ENCODE measurements around the gene RBBP8NL. TPM values are rescaled to one million over a fixed set of nuclear protein-coding genes. Genes with fewer than 3 reads are reported as not detected.

The RBBP8NL gene
- total RNA-seq, 2 experiments from 2014 or later, result not detected

GRCh38 chr20:62371588-62372041 lies 55.7 kb downstream of the RBBP8NL start:
- Histone ChIP-seq H3K27me3 (ENCODE audit: control insufficient read depth in 1 of 2, insufficient read depth in 2 of 2, low read length in 2 of 2) (peaks cover 25 to 26% of the 10 kb centered on the region in 2 experiments), H3K9me3 (ENCODE audit: control insufficient read depth in 1 of 2, insufficient read depth in 1 of 2, low read length in 2 of 2) (peaks cover 0 to 13% of the 10 kb centered on the region in 2 experiments), H3K36me3 (ENCODE audit: insufficient read depth, low read length) (no peaks in the 10 kb centered on the region), H3K4me1 (ENCODE audit: insufficient read depth, low read length) (peaks cover 17% of the 10 kb centered on the region), H3K4me3 (ENCODE audit: low read length) (no peak overlapping the region), H3K27ac (ENCODE audit: low read depth in 1 of 2, low read length in 2 of 2) (no peak overlapping the region)
- Mint-ChIP-seq H3K9me3 (no peaks in the 10 kb centered on the region), H3K4me3 (no peak overlapping the region), H3K27me3 (peaks cover 20% of the 10 kb centered on the region), H3K27ac (no peak overlapping the region), H3K36me3 (ENCODE audit: low read depth) (no peaks in the 10 kb centered on the region), H3K4me1 (ENCODE audit: low read depth) (peaks cover 4% of the 10 kb centered on the region)
- ATAC-seq (ENCODE audit: poor library complexity) (no peak), DNase-seq (no peak)
- TF ChIP-seq CTCF (IDR thresholded peaks at IDR 0.05), result no peak
- intact Hi-C loops (cut with DNase I, micrococcal nuclease), result no loop called here
- ChIA-PET POLR2A (no interaction called here), CTCF (no interaction called here)

GRCh38 chr20:62370807-62371587 lies 56.3 kb downstream of the RBBP8NL start:
- ChIA-PET POLR2A (no interaction called here), CTCF (no interaction called here)
- H3K4me1 ChIP-seq (ENCODE audit: insufficient read depth, low read length), result peaks cover 23% of the 10 kb centered on the region
- H3K27ac Mint-ChIP-seq, result no peak overlapping the region
- H3K4me3 Mint-ChIP-seq, result no peak overlapping the region
- no peaks in the 10 kb centered on the region for H3K9me3 Mint-ChIP-seq
- H3K27me3 Mint-ChIP-seq, result peaks cover 20% of the 10 kb centered on the region
- peaks cover 4% of the 10 kb centered on the region for H3K4me1 Mint-ChIP-seq (ENCODE audit: low read depth)
- no peaks in the 10 kb centered on the region for H3K36me3 ChIP-seq (ENCODE audit: insufficient read depth, low read length)
- H3K27ac ChIP-seq (ENCODE audit: low read depth in 1 of 2, low read length in 2 of 2), result no peak overlapping the region
- intact Hi-C loops (cut with DNase I, micrococcal nuclease), result no loop called here
- H3K9me3 ChIP-seq (ENCODE audit: control insufficient read depth in 1 of 2, insufficient read depth in 1 of 2, low read length in 2 of 2), result peaks cover 0 to 13% of the 10 kb centered on the region in 2 experiments
- DNase-seq (no peak), ATAC-seq (ENCODE audit: poor library complexity) (no peak)
- no peaks in the 10 kb centered on the region for H3K36me3 Mint-ChIP-seq (ENCODE audit: low read depth)
- no peak overlapping the region for H3K4me3 ChIP-seq (ENCODE audit: low read length)
- TF ChIP-seq CTCF (IDR thresholded peaks at IDR 0.05), result no peak
- peaks cover 30 to 31% of the 10 kb centered on the region in 2 experiments for H3K27me3 ChIP-seq (ENCODE audit: control insufficient read depth in 1 of 2, insufficient read depth in 2 of 2, low read length in 2 of 2)

- TF ChIP-seq CTCF (IDR thresholded peaks at IDR 0.05), result no peak
- intact Hi-C loops (cut with DNase I, micrococcal nuclease), result no loop called here
- CTCF ChIA-PET, result no interaction called here
- peaks cover 37 to 38% of the 10 kb centered on the region in 2 experiments for H3K27me3 ChIP-seq (ENCODE audit: control insufficient read depth in 1 of 2, insufficient read depth in 2 of 2, low read length in 2 of 2)
- H3K4me1 Mint-ChIP-seq (ENCODE audit: low read depth), result peaks cover 4% of the 10 kb centered on the region
- H3K27ac ChIP-seq (ENCODE audit: low read depth in 1 of 2, low read length in 2 of 2), result no peak overlapping the region
- no peaks in the 10 kb centered on the region for H3K36me3 ChIP-seq (ENCODE audit: insufficient read depth, low read length)
- H3K9me3 ChIP-seq (ENCODE audit: control insufficient read depth in 1 of 2, insufficient read depth in 1 of 2, low read length in 2 of 2), result peaks cover 0 to 13% of the 10 kb centered on the region in 2 experiments
- H3K4me3 Mint-ChIP-seq, result no peak overlapping the region
- POLR2A ChIA-PET, result no interaction called here
- no peak overlapping the region for H3K27ac Mint-ChIP-seq
- DNase-seq, result no peak
- H3K4me3 ChIP-seq (ENCODE audit: low read length), result no peak overlapping the region
- H3K9me3 Mint-ChIP-seq, result no peaks in the 10 kb centered on the region
- ATAC-seq (ENCODE audit: poor library complexity), result no peak
- peaks cover 26% of the 10 kb centered on the region for H3K4me1 ChIP-seq (ENCODE audit: insufficient read depth, low read length)
- H3K36me3 Mint-ChIP-seq (ENCODE audit: low read depth), result no peaks in the 10 kb centered on the region
- H3K27me3 Mint-ChIP-seq, result peaks cover 20% of the 10 kb centered on the region
These were observed 57.1 kb downstream of the RBBP8NL start for GRCh38 chr20:62370115-62370806.

Measured in CD4-positive, alpha-beta T cell (primary cell).